ENCODE measurements around the gene GNB4.

DNA sequence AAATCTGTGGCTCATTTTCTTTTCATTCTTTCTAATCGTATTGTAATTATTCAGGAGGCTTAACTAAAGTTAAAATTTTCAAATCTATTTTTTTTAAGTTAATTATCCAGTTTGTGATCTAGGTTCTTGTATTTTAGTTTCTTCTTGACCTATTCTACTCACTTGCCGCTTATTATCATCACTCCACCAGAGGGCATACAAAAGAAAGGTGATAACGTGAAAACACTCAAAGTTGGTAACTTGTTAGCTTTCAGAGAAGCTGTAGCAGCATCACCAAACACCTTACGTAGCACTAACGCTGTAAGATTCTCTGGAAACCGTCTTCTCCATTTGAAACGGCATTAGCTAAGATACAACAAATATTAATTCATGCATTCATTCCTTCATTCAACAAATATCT, 4.8 kb downstream of the GNB4 start:
- TF ChIP-seq POLR2AphosphoS5 (IDR thresholded peaks at IDR 0.05; ENCODE audit: low read depth, low read length) (no peak), POLR2A (IDR thresholded peaks at IDR 0.05; ENCODE audit: low read depth, low read length) (no peak), TAF1 (IDR thresholded peaks at IDR 0.05; ENCODE audit: low read depth, low read length) (no peak), PAX5 (IDR thresholded peaks at IDR 0.05; ENCODE audit: insufficient read depth, low read length, severe bottlenecking) (no peak), SPI1 (IDR thresholded peaks at IDR 0.05; ENCODE audit: low read depth, low read length) (no peak)
